GM23248 (cell line): ENCODE measurements around the gene TMX3. TPM values are rescaled to one million over a fixed set of nuclear protein-coding genes. Genes with fewer than 3 reads are reported as not detected.
A peak's percentile ranks its signal among the peaks of the same experiment; 100 is the strongest.

Experiments used
- DNase-seq: peaks from one replicate; pipeline ENCODE4 v3.0.0-alpha.2; 2015
- H2AFZ ChIP-seq: fragments of 200-600 bp; sonication (generic); 2 replicates; pipeline ENCODE4 v1.6.1; 2016; ENCODE audit warnings: antibody characterized with exemption
- H3F3A ChIP-seq: fragments of 200-600 bp; sonication (generic); 2 replicates; pipeline ENCODE4 v1.6.1; 2016; ENCODE audit warnings: mild to moderate bottlenecking, antibody characterized with exemption, mixed run types; ENCODE audit not compliant: insufficient read depth
- H3K27ac ChIP-seq: fragments of 200-600 bp; sonication (generic); 2 replicates; pipeline ENCODE4 v1.5.1; 2016; ENCODE audit warnings: mild to moderate bottlenecking
- H3K27me3 ChIP-seq: fragments of 200-600 bp; sonication (generic); replicated peaks from 2 replicates; pipeline ENCODE4 v1.6.1; 2016; ENCODE audit warnings: mild to moderate bottlenecking; ENCODE audit not compliant: insufficient read depth
- H3K36me3 ChIP-seq: fragments of 200-600 bp; sonication (generic); 2 replicates; pipeline ENCODE4 v1.6.1; 2016; ENCODE audit warnings: low read depth, mild to moderate bottlenecking
- H3K4me1 ChIP-seq: fragments of 200-600 bp; sonication (generic); 2 replicates; pipeline ENCODE4 v1.6.1; 2016; ENCODE audit warnings: mild to moderate bottlenecking; ENCODE audit not compliant: insufficient read depth
- H3K4me2 ChIP-seq: fragments of 200-600 bp; sonication (generic); one replicate; pipeline ENCODE4 v1.6.1; 2016; ENCODE audit warnings: mild to moderate bottlenecking; ENCODE audit not compliant: unreplicated experiment
- H3K4me3 ChIP-seq: fragments of 200-600 bp; sonication (generic); 2 replicates; pipeline ENCODE4 v1.5.1; 2016; ENCODE audit warnings: mild to moderate bottlenecking
- H3K79me2 ChIP-seq: fragments of 200-600 bp; sonication (generic); 2 replicates; pipeline ENCODE4 v1.6.1; 2016; ENCODE audit warnings: mild to moderate bottlenecking; ENCODE audit not compliant: insufficient read depth
- H3K9ac ChIP-seq: fragments of 200-600 bp; sonication (generic); 2 replicates; pipeline ENCODE4 v1.6.1; 2016; ENCODE audit warnings: mild to moderate bottlenecking
- H3K9me2 ChIP-seq: fragments of 200-600 bp; sonication (generic); 2 replicates; pipeline ENCODE4 v1.6.1; 2016; ENCODE audit warnings: mixed run types, mild to moderate bottlenecking, moderate library complexity; ENCODE audit not compliant: insufficient read depth
- H3K9me3 ChIP-seq: fragments of 200-600 bp; sonication (generic); one replicate; pipeline ENCODE4 v1.6.1; 2017; ENCODE audit warnings: low read depth
- H4K20me1 ChIP-seq: fragments of 200-600 bp; sonication (generic); 2 replicates; pipeline ENCODE4 v1.6.0; 2016; ENCODE audit not compliant: insufficient read depth
- EZH2 ChIP-seq: fragments of 200-600 bp; sonication (generic); IDR thresholded peaks from 2 replicates; pipeline ENCODE4 v1.6.1; 2018; ENCODE audit warnings: antibody characterized with exemption, mild to moderate bottlenecking; ENCODE audit not compliant: insufficient read depth, poor library complexity, severe bottlenecking
- EZH2phosphoT487 ChIP-seq: fragments of 200-600 bp; sonication (generic); IDR thresholded peaks from 2 replicates; pipeline ENCODE4 v1.6.1; 2018; ENCODE audit warnings: antibody characterized with exemption, moderate library complexity, mild to moderate bottlenecking, low read depth; ENCODE audit not compliant: insufficient read depth
- WGBS, 2 experiments: methylation state at CpG; one replicate each; pipeline ENCODE4 v1.1.6; 2015 to 2017; ENCODE audit warnings: low lambda C conversion rate in 2 of 2, low coverage in 1 of 2; ENCODE audit errors: missing lambda C conversion rate in 2 of 2; 5-methylcytosine and 5-hydroxymethylcytosine counted together
- in situ Hi-C: fragments of 300-500 bp; cut with MboI; formaldehyde crosslinking; loops from 2 replicates; pipeline ENCODE4 v1.15.0; 2020
- polyA plus RNA-seq: library from polyadenylated mRNA; unstranded; fragments of >200 nt; fragmentation: Nextera tagmentation; extraction: Ambion mirVana; gene quantifications from 2 replicates; pipeline ENCODE4 v1.2.1, GENCODE V29; 2016
- total RNA-seq: library from RNA; depleted of rRNA; stranded (reverse); fragments of >200 nt; shearing (Covaris generic); gene quantifications from 2 replicates; pipeline ENCODE4 v1.2.3, GENCODE V29; 2014

TMX3 gene
- total and polyA plus RNA-seq, 2 experiments from 2014 or later = 70.4 to 111 TPM

DNA sequence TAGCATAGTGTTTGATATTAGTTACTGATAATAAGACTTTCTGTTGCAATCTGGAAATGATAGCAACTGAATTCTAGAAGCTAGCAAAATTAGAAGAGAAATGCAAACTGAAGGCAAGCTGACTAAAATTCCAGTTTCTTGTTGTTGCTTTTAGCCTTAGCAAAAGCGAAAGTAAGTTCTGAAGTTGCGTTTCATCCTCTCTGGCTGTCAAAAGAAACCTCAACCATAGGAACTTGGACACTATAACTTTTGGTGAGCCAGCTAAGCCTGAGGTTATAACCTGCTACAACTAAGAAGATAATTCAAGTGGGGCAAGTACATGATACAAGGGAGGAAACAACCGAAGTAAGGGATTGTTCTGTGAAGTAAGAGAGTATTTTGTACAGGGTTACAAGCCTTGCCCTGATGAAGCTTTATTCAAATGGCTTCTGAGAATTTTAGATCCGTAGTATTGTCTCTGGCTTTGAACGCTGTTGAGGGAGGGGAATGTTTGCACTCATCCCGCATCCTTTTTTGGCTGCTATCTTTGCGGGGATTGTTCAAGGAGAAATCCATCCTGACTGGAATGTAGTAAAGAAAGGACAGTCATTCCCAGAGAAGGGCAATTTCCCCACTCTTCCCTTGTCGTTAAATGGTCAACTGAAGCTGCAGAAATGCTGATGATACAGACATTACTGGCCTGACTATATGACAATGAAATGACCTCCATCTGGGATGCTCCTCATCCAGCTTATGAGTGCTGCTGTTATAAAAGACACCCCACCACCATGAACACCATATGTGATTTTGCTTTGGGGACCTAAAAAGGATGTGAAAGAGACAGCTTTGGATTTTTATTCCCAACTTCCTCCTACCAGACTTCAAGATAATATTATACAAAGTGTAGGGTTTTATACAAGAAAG, 7.0 kb upstream of the TMX3 start:
- Histone ChIP-seq H3K4me3 (peak overlapping the region; percentile 69), H3K9me2 (no peaks in the 10 kb centered on the region), H3K9me3 (no peaks in the 10 kb centered on the region), H3K4me1 (peaks cover 12% of the 10 kb centered on the region; the same call in 1 of the 2 replicates), H3F3A (peaks cover 5% of the 10 kb centered on the region; the same call in 1 of the 2 replicates), H3K27me3 (no peaks in the 10 kb centered on the region), H3K36me3 (no peaks in the 10 kb centered on the region), H3K79me2 (no peaks in the 10 kb centered on the region), H3K9ac (peak overlapping the region; percentile 69), H4K20me1 (no peaks in the 10 kb centered on the region), H3K4me2 (peak overlapping the region; percentile 89), H2AFZ (peak overlapping the region; percentile 89), H3K27ac (peak overlapping the region; percentile 51)
- peak; percentile 56 for DNase-seq
- in situ Hi-C loops = no loop called here
- WGBS, 2 experiments = 25 to 36% methylated on average over 8 of the region's 8 CpGs
- no peak for TF ChIP-seq EZH2phosphoT487
- no peak for TF ChIP-seq EZH2

DNA sequence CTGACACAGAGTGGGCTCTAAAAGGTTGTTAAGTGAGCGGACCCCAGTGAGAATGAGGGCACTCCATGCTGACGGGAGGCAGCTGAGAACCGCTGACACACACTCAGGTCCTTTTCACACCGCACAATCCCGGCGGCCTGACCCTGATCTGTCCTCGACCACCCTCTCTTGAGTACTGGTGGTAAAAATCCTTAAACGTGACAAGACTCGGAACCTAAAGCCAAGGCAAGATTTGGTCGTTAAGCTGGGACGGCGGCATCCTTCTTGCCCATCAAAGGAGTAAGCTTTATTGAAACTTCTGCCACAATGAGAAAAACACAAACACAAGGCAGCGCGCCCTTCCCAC, 569 bp downstream of the TMX3 start:
- TF ChIP-seq EZH2 (no peak), EZH2phosphoT487 (no peak)
- Histone ChIP-seq H3K27ac (peak overlapping the region; percentile 43), H3K9ac (peak overlapping the region; percentile 86), H3K79me2 (peaks cover 67% of the 10 kb centered on the region), H3K9me2 (no peaks in the 10 kb centered on the region), H3K4me3 (peak overlapping the region; percentile 93), H3F3A (0 out of 2 replicates have a peak, but pooled peaks cover 5% of the 10 kb centered on the region), H3K4me2 (peak overlapping the region; percentile 90), H3K4me1 (peaks cover 17% of the 10 kb centered on the region; the same call in 1 of the 2 replicates), H4K20me1 (no peaks in the 10 kb centered on the region), H3K36me3 (peaks cover 27% of the 10 kb centered on the region), H2AFZ (peak overlapping the region; percentile 99), H3K9me3 (no peaks in the 10 kb centered on the region), H3K27me3 (no peaks in the 10 kb centered on the region)
- in situ Hi-C loops = no loop called here
- DNase-seq = no peak
- 1% methylated on average over 14 of the region's 14 CpGs for WGBS, 2 experiments

DNA sequence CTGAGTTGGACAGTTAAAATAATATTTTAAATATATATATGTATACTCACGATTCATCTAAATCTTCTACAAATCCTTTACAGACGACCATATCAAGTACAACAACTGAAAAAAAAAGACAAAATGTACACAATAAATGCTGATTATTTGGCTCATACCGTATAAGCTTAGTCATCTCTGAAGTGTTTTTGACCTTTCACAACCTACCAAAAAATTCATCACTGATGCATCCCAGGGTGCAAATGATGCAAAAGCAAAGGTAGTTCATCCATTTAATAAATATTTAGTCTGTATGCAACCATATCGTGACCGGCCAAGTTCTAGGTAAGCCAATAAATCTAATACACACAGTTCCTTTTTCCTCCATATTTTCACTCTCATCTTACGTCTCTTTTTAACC, 1.1 kb downstream of the TMX3 start:
- peak overlapping the region; percentile 93 for H3K4me3 ChIP-seq
- H3K27me3 ChIP-seq = no peaks in the 10 kb centered on the region
- DNase-seq = peak; percentile 62
- WGBS, 2 experiments = 34 to 40% methylated on average over 6 of the region's 6 CpGs
- peaks cover 6% of the 10 kb centered on the region; the same call in 1 of the 2 replicates for H3F3A ChIP-seq
- in situ Hi-C loops = no loop called here
- TF ChIP-seq EZH2phosphoT487 (no peak), EZH2 (no peak)
- peak overlapping the region; percentile 43 for H3K27ac ChIP-seq
- H2AFZ ChIP-seq = peak overlapping the region; percentile 99
- peaks cover 73% of the 10 kb centered on the region for H3K79me2 ChIP-seq
- peak overlapping the region; percentile 90 for H3K4me2 ChIP-seq
- peaks cover 31% of the 10 kb centered on the region for H3K36me3 ChIP-seq
- no peaks in the 10 kb centered on the region for H4K20me1 ChIP-seq
- H3K9me2 ChIP-seq = no peaks in the 10 kb centered on the region
- no peaks in the 10 kb centered on the region for H3K9me3 ChIP-seq
- peaks cover 17% of the 10 kb centered on the region; the same call in 1 of the 2 replicates for H3K4me1 ChIP-seq
- peak overlapping the region; percentile 86 for H3K9ac ChIP-seq

DNA sequence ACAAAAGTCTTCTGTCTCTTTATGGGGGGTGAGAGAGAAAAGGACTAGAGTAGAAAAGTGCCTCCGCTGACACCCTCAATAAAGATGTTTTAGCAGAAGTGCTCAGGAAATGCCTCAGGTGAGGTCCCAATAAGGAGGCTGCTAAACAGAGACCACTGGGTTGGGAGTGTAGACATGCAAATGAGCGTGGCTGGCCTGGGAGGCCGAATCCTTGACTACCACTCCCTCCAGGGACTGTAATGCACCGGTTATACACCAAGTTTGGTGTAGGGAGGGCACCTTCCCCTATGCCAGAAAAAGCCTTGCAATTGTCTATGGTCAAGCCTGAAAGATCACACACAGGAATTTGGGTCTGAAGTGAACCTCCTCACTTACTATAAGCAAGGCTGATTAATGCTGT, 1.8 kb downstream of the TMX3 start:
- no peak overlapping the region for H3K27ac ChIP-seq
- in situ Hi-C loops = no loop called here
- no peak overlapping the region for H2AFZ ChIP-seq
- DNase-seq = no peak
- H3K36me3 ChIP-seq = peaks cover 36% of the 10 kb centered on the region
- H3K4me2 ChIP-seq = peak overlapping the region; percentile 90
- H3K4me3 ChIP-seq = peak overlapping the region; percentile 93
- no peaks in the 10 kb centered on the region for H3K27me3 ChIP-seq
- no peaks in the 10 kb centered on the region for H4K20me1 ChIP-seq
- no peaks in the 10 kb centered on the region for H3K9me2 ChIP-seq
- H3F3A ChIP-seq = peaks cover 10% of the 10 kb centered on the region; the same call in 1 of the 2 replicates
- H3K9me3 ChIP-seq = no peaks in the 10 kb centered on the region
- H3K9ac ChIP-seq = no peak overlapping the region
- peaks cover 79% of the 10 kb centered on the region for H3K79me2 ChIP-seq
- TF ChIP-seq EZH2phosphoT487 (no peak), EZH2 (no peak)
- WGBS, 2 experiments = 56 to 60% methylated on average over 4 of the region's 4 CpGs
- peaks cover 17% of the 10 kb centered on the region; the same call in 1 of the 2 replicates for H3K4me1 ChIP-seq
